Central memory CD8-positive, alpha-beta T cell (primary cell): ENCODE data around the gene PPP1R9B.

ENCODE experiments used
- ATAC-seq: fragments of 150-1000 bp; cut with Tn5 transposase; replicated peaks from 2 replicates; pipeline ENCODE4 v1.10.0; 2022; ENCODE audit warnings: mild to moderate bottlenecking, moderate FRiP score, moderate number of reproducible peaks; ENCODE audit not compliant: poor library complexity, severe bottlenecking; ENCODE audit errors: extremely low read depth
- DNase-seq, 2 donors: peaks; one replicate each; pipeline ENCODE4 v3.0.0; 2021; ENCODE audit warnings: low spot score in 2 of 2
- H3K27ac Mint-ChIP-seq: one replicate; pipeline ENCODE4 v1.8.0; 2022; ENCODE audit warnings: low read depth, mild to moderate bottlenecking, moderate library complexity, mixed read lengths
- H3K27me3 Mint-ChIP-seq: one replicate; pipeline ENCODE4 v1.8.0; 2022; ENCODE audit warnings: mixed read lengths
- H3K36me3 Mint-ChIP-seq: one replicate; pipeline ENCODE4 v1.8.0; 2022; ENCODE audit warnings: mild to moderate bottlenecking, moderate library complexity, mixed read lengths; ENCODE audit not compliant: insufficient read depth
- H3K4me1 Mint-ChIP-seq: one replicate; pipeline ENCODE4 v1.8.0; 2022; ENCODE audit warnings: mixed read lengths
- H3K4me3 Mint-ChIP-seq: one replicate; pipeline ENCODE4 v1.8.0; 2022; ENCODE audit warnings: mild to moderate bottlenecking, moderate library complexity, mixed read lengths
- H3K9me3 Mint-ChIP-seq: one replicate; pipeline ENCODE4 v1.8.0; 2022; ENCODE audit warnings: mixed read lengths

The PPP1R9B gene

DNA sequence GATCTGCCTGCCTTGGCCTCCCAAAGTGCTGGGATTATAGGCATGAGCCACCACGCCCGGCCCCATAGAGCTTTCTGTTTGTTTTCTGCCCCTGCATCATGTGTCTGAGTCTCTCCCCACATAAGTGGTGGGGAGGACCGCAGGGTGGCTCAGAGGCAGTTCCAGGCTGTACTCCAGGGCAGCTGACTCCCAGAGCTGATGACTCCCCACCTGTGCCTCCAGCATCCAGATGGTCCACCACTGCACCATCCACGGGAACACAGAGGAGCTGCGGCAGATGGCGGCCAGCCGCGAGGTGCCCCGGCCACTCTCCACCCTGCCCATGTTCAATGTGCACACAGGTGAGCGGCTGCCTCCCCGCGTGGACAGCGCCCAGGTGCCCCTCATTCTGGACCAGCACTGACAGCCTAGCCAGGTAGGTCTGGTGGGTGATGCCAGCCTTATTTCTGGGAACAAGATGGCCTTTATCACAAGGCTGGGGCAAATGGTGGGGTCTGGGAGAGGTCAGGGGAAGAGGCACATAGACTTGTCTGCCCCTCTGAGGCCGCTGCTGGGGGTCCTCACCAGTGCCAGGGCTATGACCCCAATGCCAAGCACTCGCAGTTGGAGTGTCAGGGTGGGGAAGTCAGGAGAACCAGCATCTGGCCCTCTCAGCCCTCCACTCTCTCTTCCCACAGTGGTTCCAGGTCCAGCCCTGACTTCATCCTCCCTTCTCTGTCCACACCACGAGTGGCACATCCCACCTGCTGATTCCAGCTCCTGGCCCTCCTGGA, 24.7 kb upstream of the PPP1R9B start:
- Mint-ChIP-seq H3K9me3 (no peaks in the 10 kb centered on the region), H3K36me3 (no peaks in the 10 kb centered on the region), H3K27me3 (no peaks in the 10 kb centered on the region), H3K27ac (no peak overlapping the region), H3K4me1 (peaks cover 6% of the 10 kb centered on the region), H3K4me3 (no peak overlapping the region)
- ATAC-seq (no peak), DNase-seq (no peak)

DNA sequence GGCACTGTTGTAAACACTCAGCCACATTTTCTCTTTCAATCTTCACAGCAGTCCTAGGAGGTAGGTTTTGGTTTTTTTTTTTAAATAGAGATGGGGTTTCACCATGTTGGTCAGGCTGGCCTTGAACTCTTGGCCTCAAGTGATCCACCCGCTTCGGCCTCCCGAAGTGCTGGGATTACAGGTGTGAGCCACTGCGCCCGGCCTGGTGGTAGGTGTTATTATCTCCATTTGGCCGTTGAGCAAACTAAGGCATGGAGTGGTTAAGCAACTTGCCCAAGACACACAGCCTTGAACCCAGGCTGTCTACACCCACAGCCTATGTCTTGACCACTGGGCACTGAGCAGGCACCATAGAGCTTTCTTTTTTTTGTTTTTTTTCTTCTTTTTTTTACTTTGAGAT, 24.0 kb upstream of the PPP1R9B start:
- H3K27ac Mint-ChIP-seq: no peak overlapping the region
- peaks cover 3% of the 10 kb centered on the region for H3K36me3 Mint-ChIP-seq
- H3K4me3 Mint-ChIP-seq: no peak overlapping the region
- no peaks in the 10 kb centered on the region for H3K27me3 Mint-ChIP-seq
- ATAC-seq: no peak
- H3K9me3 Mint-ChIP-seq: no peaks in the 10 kb centered on the region
- no peak for DNase-seq
- peaks cover 8% of the 10 kb centered on the region for H3K4me1 Mint-ChIP-seq

DNA sequence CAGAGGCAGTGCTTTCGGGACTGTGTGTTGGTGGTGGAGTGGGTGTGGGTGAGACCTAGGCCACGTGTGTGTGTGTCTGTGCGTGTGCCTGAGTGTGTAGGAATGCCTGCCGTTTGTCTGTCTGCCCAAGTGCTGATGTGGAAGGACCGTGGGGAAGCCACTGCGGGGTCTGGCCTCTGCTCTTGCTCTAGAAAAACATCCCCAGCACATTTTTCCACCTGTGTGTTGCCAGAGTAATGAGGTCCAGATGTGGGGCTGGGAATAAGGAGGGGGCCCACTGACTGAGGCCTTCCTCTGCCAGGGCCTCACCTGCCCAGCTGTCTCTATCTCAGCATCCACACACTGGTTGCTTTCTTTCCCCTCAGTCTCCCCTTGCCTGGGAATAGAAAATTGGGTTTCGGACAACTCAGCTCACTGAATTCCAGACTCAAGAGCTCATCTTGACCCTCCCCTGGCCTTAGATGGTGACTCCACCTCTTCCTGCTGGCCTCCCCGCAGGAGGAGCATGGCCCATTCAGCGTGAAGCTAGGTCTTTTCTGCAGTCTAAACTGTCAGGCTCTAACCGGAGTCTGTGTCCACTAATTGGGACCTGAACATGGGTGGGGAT, 23.0 kb upstream of the PPP1R9B start:
- Mint-ChIP-seq H3K27me3 (no peaks in the 10 kb centered on the region), H3K9me3 (no peaks in the 10 kb centered on the region), H3K36me3 (peaks cover 10% of the 10 kb centered on the region), H3K4me3 (no peak overlapping the region), H3K27ac (no peak overlapping the region), H3K4me1 (peaks cover 16% of the 10 kb centered on the region)
- DNase-seq (no peak), ATAC-seq (no peak)

DNA sequence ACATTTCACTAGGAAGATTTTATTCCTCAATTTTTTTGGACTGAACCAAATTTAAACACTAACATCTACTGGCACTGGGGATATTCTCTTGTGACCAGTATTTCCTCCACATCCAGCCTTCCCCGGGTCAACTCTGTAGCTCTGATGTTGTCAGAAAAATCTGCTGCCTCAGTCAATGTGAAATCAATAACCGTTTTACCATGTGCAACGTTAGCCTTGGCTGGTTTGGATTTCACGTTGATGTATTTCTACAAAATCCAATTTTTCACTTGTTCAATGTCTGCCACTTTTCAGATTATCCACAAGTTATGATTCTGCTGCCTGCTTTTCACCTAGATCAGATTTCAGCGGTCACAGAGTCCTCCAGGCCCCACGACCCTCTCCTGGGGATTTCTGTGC, 22.5 kb upstream of the PPP1R9B start:
- Mint-ChIP-seq H3K4me3 (no peak overlapping the region), H3K36me3 (peaks cover 10% of the 10 kb centered on the region), H3K27ac (no peak overlapping the region)

DNA sequence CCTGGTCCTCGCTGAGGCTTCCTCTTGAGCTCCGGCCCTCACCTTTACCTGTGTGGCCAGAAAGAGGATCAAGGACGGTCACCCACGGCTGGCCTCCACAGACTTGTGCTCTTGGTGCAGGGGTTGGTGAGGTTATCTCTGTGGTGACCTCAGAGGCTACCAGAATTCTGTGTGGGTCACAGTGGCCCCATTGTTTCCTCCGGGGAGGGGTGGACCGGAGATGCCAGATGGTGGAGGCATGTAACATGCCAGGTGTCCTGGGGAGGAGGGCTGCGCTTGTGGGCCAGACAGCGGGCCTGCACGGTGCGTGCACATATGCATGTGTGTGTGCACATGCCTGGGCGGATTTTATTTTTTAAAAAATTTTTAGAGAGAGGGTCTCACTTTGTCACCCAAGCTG, 21.7 kb upstream of the PPP1R9B start:
- ATAC-seq (no peak), DNase-seq (no peak)
- peaks cover 13% of the 10 kb centered on the region for H3K4me1 Mint-ChIP-seq
- no peak overlapping the region for H3K27ac Mint-ChIP-seq
- no peaks in the 10 kb centered on the region for H3K9me3 Mint-ChIP-seq
- no peaks in the 10 kb centered on the region for H3K27me3 Mint-ChIP-seq
- no peak overlapping the region for H3K4me3 Mint-ChIP-seq
- H3K36me3 Mint-ChIP-seq: peaks cover 10% of the 10 kb centered on the region

More for the DNA sequence above, 22.5 kb upstream of the PPP1R9B start:
- ATAC-seq (no peak), DNase-seq (no peak)
- H3K27me3 Mint-ChIP-seq: no peaks in the 10 kb centered on the region
- peaks cover 13% of the 10 kb centered on the region for H3K4me1 Mint-ChIP-seq
- no peaks in the 10 kb centered on the region for H3K9me3 Mint-ChIP-seq

DNA sequence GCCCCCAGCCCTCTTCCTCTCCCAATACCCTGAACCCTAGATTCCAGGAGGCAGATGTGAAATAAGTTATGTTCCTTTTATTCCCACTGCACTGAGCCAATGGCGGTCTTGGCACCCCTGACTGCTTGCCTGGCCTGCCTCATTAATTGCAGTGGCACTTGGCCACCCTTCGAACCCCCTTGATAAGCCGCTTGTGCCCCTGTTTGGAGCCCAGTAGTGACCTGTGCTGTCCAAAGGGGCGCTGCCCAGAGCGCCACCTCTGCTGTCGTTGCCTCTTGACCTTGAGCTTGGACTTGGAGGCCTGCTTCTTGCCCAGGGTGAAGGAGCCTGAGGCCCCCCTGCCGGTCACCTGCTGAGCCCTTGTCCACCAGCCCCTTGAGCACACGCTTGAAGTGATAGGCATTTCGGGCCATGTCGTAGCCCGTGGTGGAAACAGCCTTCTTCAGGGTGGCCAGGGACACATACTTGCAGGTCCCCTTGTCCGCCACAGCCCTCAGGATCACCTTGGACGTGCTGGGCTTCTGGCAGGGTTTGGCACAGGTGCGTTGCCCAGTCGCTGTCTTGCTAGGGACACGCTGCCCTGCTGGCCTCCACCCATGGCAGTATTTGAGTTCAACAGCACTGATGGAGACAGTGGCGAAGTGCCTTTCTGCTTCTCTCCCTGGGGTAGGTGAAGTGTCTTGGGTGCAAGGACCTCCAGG, 21.0 kb upstream of the PPP1R9B start:
- Mint-ChIP-seq H3K36me3 (peaks cover 10% of the 10 kb centered on the region), H3K4me1 (peaks cover 13% of the 10 kb centered on the region), H3K4me3 (no peak overlapping the region), H3K9me3 (no peaks in the 10 kb centered on the region), H3K27ac (no peak overlapping the region), H3K27me3 (no peaks in the 10 kb centered on the region)
- ATAC-seq (no peak), DNase-seq (no peak)

DNA sequence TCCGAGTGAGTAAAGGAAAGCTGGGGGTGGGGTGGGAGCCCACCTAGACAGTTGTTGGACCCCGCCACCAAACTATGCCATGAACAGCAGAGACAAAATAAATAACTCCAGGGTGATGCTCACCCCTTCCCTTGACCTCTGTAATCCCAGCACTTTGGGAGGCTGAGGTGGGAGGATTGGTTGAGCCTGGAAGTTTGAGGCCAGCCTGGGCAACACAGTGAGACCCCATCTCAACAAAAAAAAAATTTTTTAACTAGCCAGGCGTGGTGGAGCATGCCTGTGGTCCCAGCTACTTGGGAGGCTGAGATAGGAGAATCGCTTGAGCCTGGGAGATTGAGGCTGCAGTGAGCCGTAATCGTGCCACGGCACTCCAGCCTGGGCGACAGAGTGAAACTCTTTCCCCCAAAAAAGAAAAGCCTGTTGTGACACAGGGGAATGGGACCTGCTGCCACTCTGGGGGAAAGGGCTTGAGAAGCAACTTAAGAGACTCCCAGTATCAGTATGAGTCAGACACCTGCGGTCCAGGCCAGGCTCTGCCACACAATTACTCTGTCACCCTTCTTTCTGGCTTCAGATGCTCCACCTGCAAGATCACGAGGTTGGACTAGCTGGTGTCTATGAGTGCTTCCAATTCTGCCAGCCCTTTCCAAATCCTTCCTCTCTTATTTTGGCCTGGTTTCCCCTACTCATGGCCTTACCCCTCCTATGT, 20.3 kb upstream of the PPP1R9B start:
- Mint-ChIP-seq H3K4me1 (peaks cover 13% of the 10 kb centered on the region), H3K36me3 (peaks cover 10% of the 10 kb centered on the region), H3K27ac (no peak overlapping the region), H3K9me3 (no peaks in the 10 kb centered on the region), H3K27me3 (no peaks in the 10 kb centered on the region), H3K4me3 (no peak overlapping the region)
- DNase-seq: no peak
- ATAC-seq: no peak

DNA sequence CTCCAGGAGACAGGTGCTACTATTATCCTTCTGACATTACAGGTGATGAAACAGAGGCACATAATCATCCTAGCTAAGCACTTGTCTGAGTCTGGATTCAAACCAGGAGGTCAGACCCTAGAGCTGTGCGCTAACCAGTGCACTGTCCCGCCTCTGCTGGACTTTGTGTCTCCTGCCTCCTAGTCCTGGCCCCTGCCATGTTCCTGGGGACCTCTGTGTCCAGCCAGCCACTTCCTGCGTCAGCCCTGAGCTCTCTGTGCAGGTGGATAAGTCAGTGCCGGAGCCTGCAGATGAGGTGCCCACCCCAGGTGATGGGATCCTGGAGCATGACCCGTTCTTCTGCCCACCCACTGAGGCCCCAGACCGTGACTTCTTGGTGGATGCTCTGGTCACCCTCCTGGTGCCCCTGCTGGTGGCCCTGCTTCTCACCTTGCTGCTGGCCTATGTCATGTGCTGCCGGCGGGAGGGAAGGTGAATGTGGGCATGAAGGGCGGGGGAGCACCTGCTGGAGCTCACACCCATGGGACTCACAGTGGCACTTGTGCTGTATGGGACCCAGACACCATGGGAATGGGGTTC, 19.5 kb upstream of the PPP1R9B start:
- Mint-ChIP-seq H3K9me3 (no peaks in the 10 kb centered on the region), H3K4me1 (peaks cover 13% of the 10 kb centered on the region), H3K4me3 (no peak overlapping the region), H3K27ac (peak overlapping the region; percentile 92), H3K27me3 (no peaks in the 10 kb centered on the region), H3K36me3 (peaks cover 10% of the 10 kb centered on the region)
- DNase-seq (no peak), ATAC-seq (no peak)

DNA sequence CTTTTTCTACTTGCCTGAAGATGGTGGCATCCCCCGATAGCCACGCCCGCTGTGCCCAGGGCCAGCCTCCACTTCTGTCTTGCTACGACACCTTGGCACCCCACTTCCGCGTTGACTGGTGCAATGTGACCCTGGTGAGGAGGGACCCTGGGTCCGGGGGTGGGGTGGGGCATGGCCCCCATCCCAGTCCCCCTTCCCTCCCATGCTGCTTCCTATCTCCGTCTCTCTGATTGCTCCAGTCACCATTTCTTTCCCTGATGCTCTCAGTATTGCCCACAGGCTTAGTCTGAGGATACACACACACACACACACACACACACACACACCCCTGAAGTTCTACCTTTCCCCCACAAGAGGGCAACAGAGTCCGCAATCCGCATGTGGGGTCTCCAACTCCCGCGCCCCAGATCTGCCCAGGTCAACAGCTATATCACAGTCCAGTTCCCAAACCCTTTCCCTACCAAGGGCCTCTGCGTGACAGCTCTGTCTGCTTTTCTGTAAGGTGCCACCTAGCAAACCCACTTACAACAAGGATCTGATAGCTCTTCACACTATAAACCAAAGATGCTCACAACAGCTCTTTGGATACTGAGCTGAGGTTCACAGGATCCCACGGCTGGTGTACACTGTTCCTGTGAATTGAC, 18.8 kb upstream of the PPP1R9B start:
- Mint-ChIP-seq H3K9me3 (no peaks in the 10 kb centered on the region), H3K27me3 (no peaks in the 10 kb centered on the region), H3K36me3 (peaks cover 10% of the 10 kb centered on the region), H3K27ac (peak overlapping the region; percentile 92), H3K4me1 (peaks cover 13% of the 10 kb centered on the region), H3K4me3 (peak overlapping the region; percentile 57)
- DNase-seq (peak; percentile 48 to 71), ATAC-seq (peak; percentile 90)

DNA sequence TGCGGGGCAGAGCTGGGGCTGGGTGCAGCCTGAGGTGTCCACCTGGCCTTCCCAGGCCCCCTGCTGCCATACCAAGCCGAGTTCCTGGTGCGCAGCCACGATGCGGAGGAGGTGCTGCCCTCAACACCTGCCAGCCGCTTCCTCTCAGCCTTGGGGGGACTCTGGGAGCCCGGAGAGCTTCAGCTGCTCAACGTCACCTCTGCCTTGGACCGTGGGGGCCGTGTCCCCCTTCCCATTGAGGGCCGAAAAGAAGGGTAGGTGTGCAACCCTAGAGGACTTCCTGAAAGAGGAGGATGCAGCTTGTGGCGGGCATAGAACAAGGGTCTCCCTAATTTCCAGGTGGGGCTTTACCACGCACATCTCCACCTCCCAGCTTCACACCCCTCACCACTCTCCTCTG, 17.8 kb upstream of the PPP1R9B start:
- Mint-ChIP-seq H3K36me3 (peaks cover 10% of the 10 kb centered on the region), H3K4me3 (peak overlapping the region; percentile 57), H3K4me1 (peaks cover 13% of the 10 kb centered on the region), H3K27ac (peak overlapping the region; percentile 92), H3K27me3 (no peaks in the 10 kb centered on the region), H3K9me3 (no peaks in the 10 kb centered on the region)
- ATAC-seq (no peak), DNase-seq (no peak)

DNA sequence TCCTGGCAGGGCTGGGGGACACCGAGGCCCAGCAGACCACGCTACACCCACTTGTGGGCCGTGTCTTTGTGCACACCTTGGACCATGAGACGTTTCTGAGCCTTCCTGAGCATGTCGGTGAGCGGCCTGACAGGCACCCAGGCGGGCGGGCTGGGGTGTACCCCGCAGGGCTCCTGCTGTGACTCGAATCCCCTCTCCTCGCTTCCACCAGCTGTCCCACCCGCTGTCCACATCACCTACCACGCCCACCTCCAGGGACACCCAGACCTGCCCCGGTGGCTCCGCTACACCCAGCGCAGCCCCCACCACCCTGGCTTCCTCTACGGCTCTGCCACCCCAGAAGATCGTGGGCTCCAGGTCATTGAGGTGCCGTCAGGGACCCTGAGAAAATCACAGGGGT, 16.9 kb upstream of the PPP1R9B start:
- Mint-ChIP-seq H3K27ac (no peak overlapping the region), H3K27me3 (no peaks in the 10 kb centered on the region)

More for the DNA sequence above, 16.9 kb upstream of the PPP1R9B start:
- no peaks in the 10 kb centered on the region for H3K9me3 Mint-ChIP-seq
- H3K4me3 Mint-ChIP-seq: no peak overlapping the region
- DNase-seq (no peak), ATAC-seq (no peak)
- H3K36me3 Mint-ChIP-seq: peaks cover 13% of the 10 kb centered on the region
- H3K4me1 Mint-ChIP-seq: peaks cover 18% of the 10 kb centered on the region
